ENCODE measurements around the gene TPRG1L. TPM values are rescaled to one million over a fixed set of nuclear protein-coding genes. Genes with fewer than 3 reads are reported as not detected.
A peak's percentile ranks its signal among the peaks of the same experiment; 100 is the strongest.

The TPRG1L gene
- total RNA-seq, 1 experiment from 2014 or later: 24.0 TPM

DNA sequence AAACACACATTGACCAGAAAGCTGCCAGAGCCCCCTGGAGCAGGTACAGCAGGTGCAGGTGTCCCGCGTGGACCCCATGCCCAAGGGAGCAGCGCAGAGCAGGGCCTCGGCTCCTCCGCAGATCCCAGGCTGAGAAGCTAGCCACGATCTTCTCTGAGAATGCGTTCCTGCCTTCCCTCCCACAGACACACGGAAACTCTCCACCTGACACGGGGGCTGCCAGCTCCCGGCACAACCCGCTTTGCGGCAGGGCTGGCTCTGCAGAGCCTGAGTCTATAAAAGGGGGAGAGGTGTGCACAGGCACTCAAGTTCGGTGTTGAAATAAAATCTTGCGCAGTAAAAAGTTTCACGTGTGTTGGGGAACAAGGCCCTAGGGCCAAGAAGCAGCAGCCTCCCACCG lies 23.1 kb upstream of the TPRG1L start:
- H2BK120ac ChIP-seq (ENCODE audit: low read depth, low read length, poor library complexity, severe bottlenecking): no peak overlapping the region
- H3K4me2 ChIP-seq (ENCODE audit: insufficient read depth, insufficient read length, low read length): no peak overlapping the region
- H4K91ac ChIP-seq (ENCODE audit: insufficient read length, low read depth, low read length): no peak overlapping the region
- no peaks in the 10 kb centered on the region for H3K79me2 ChIP-seq (ENCODE audit: insufficient read depth, low read length)
- H3K18ac ChIP-seq (ENCODE audit: insufficient read length, low read depth, low read length): no peak overlapping the region
- WGBS (ENCODE audit: extremely low coverage, insufficient read length, low lambda C conversion rate): no CpG with 5 or more reads among the region's 16 CpGs
- Mint-ChIP-seq H3K4me3 (no peak overlapping the region), H3K27me3 (ENCODE audit: low read depth) (no peaks in the 10 kb centered on the region), H3K27ac (peak overlapping the region in 1 of 3 experiments; percentile 55; a peak in 2 of 7 replicates), H3K9me3 (no peaks in the 10 kb centered on the region), H3K36me3 (ENCODE audit: insufficient read depth in 1 of 3, low read depth in 3 of 3) (no peaks in the 10 kb centered on the region; a peak in 1 of 7 replicates), H3K4me1 (peaks cover 13 to 18% of the 10 kb centered on the region in 2 experiments)
- H3K27me3 ChIP-seq (ENCODE audit: insufficient read depth, low read length): no peaks in the 10 kb centered on the region
- H2BK5ac ChIP-seq (ENCODE audit: insufficient read length, low read length): no peak overlapping the region
- no peak overlapping the region for H3K23ac ChIP-seq (ENCODE audit: insufficient read length, low read depth, low read length)
- no peak overlapping the region for H3K9ac ChIP-seq (ENCODE audit: extremely low read depth, insufficient read length, low read length)
- H3K14ac ChIP-seq (ENCODE audit: insufficient read depth, low read length): no peak overlapping the region
- no peak for DNase-seq
- H3K56ac ChIP-seq (ENCODE audit: insufficient read length, low read depth, low read length): no peak overlapping the region
- H2AFZ ChIP-seq (ENCODE audit: low read length): no peak overlapping the region
- H3K9me3 ChIP-seq (ENCODE audit: control insufficient read depth, low read depth, low read length): no peaks in the 10 kb centered on the region
- H3K79me1 ChIP-seq (ENCODE audit: insufficient read depth, low read depth, low read length, poor library complexity, severe bottlenecking): no peaks in the 10 kb centered on the region
- TF ChIP-seq, protein P1, sequence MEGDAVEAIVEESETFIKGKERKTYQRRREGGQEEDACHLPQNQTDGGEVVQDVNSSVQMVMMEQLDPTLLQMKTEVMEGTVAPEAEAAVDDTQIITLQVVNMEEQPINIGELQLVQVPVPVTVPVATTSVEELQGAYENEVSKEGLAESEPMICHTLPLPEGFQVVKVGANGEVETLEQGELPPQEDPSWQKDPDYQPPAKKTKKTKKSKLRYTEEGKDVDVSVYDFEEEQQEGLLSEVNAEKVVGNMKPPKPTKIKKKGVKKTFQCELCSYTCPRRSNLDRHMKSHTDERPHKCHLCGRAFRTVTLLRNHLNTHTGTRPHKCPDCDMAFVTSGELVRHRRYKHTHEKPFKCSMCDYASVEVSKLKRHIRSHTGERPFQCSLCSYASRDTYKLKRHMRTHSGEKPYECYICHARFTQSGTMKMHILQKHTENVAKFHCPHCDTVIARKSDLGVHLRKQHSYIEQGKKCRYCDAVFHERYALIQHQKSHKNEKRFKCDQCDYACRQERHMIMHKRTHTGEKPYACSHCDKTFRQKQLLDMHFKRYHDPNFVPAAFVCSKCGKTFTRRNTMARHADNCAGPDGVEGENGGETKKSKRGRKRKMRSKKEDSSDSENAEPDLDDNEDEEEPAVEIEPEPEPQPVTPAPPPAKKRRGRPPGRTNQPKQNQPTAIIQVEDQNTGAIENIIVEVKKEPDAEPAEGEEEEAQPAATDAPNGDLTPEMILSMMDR (conservative IDR thresholded peaks at IDR 0.05): no peak
- no peak overlapping the region for H4K5ac ChIP-seq (ENCODE audit: insufficient read length, low read depth, low read length)
- H3K4ac ChIP-seq (ENCODE audit: low read depth, low read length): no peak overlapping the region
- no peaks in the 10 kb centered on the region for H4K20me1 ChIP-seq (ENCODE audit: control insufficient read depth, insufficient read depth, insufficient read length)
- H4K8ac ChIP-seq (replicated peaks; ENCODE audit: insufficient read length, low read depth, low read length): no peak overlapping the region
- H2AK5ac ChIP-seq (ENCODE audit: insufficient read length, low read length): no peak overlapping the region
- H3T11ph ChIP-seq (ENCODE audit: low read length): no peak overlapping the region
- no peak overlapping the region for H2BK15ac ChIP-seq (ENCODE audit: low read depth, low read length)
- H3K4me1 ChIP-seq (ENCODE audit: insufficient read depth, low read length): peaks cover 3% of the 10 kb centered on the region; the same call in 1 of the 2 replicates
- H3K23me2 ChIP-seq (ENCODE audit: insufficient read length, low read depth, low read length, poor library complexity, severe bottlenecking): no peaks in the 10 kb centered on the region
- H2BK20ac ChIP-seq (ENCODE audit: low read depth, low read length, poor library complexity, severe bottlenecking): no peak overlapping the region
- H2BK12ac ChIP-seq (ENCODE audit: insufficient read length, low read depth, low read length): no peak overlapping the region
- H3K27ac ChIP-seq (ENCODE audit: insufficient read length, low read depth, low read length): no peak overlapping the region

Data from H9 (cell line).